Thyroid gland (tissue), 4 donors: ENCODE results near the gene PTCD1. TPM values are rescaled to one million over a fixed set of nuclear protein-coding genes. Genes with fewer than 3 reads are reported as not detected.

Experiments
- DNase-seq, 2 donors: peaks; one replicate each; pipeline ENCODE4 v3.0.0-alpha.2; 2019
- H3K27ac ChIP-seq, 3 donors: fragments of 200-600 bp; sonication (generic); 1 replicate in 2 of 3; 2 replicates in 1 of 3; pipeline ENCODE4 v1.5.1; 2016 to 2019; ENCODE audit warnings: mild to moderate bottlenecking in 1 of 3, moderate library complexity in 1 of 3
- H3K27me3 ChIP-seq: fragments of 200-600 bp; sonication (generic); one replicate; pipeline ENCODE4 v1.5.1; 2019
- H3K36me3 ChIP-seq, 2 donors: fragments of 200-600 bp; sonication (generic); one replicate each; pipeline ENCODE4 v1.5.1; 2016 to 2019
- H3K4me1 ChIP-seq, 2 donors: fragments of 200-600 bp; sonication (generic); one replicate each; pipeline ENCODE4 v1.5.1; 2017 to 2019
- H3K4me3 ChIP-seq, 3 donors: fragments of 200-600 bp; sonication (generic); replicated peaks in 1 of 3; 1 replicate in 2 of 3; 2 replicates in 1 of 3; pipeline ENCODE4 v1.5.1; 2016; ENCODE audit warnings: mild to moderate bottlenecking in 1 of 3
- H3K9me3 ChIP-seq: fragments of 200-600 bp; sonication (generic); one replicate; pipeline ENCODE4 v1.5.1; 2017
- CTCF ChIP-seq, 6 experiments: fragments of 200-600 bp in 3 of 6; fragments of 450-650 bp in 3 of 6; sonication (generic) in 3 of 6; IDR thresholded peaks; one replicate each; pipeline ENCODE4 v1.5.1; 2016 to 2019; ENCODE audit warnings: antibody characterized with exemption in 6 of 6, mild to moderate bottlenecking in 2 of 6, inconsistent platforms in 1 of 6, moderate library complexity in 1 of 6
- POLR2A ChIP-seq, 2 donors: fragments of 450-650 bp; IDR thresholded peaks; one replicate each; pipeline ENCODE4 v1.6.1; 2017; ENCODE audit warnings: antibody characterized with exemption in 2 of 2, mild to moderate bottlenecking in 2 of 2, moderate library complexity in 1 of 2
- WGBS, 2 donors: methylation state at CpG; one replicate each; pipeline ENCODE4 v1.1.5; 2017; 5-methylcytosine and 5-hydroxymethylcytosine counted together
- intact Hi-C: fragments of 100-400 bp; cut with DNase I; formaldehyde crosslinking; loops from one replicate; pipeline ENCODE4 v1.15.1; 2023
- total RNA-seq, 4 donors: library from RNA; depleted of rRNA; stranded (reverse); fragments of >200 nt; gene quantifications; one replicate each; pipeline ENCODE4 v1.2.3, GENCODE V29; 2016

The PTCD1 gene
- total RNA-seq, 4 donors from 2014 or later = 5.4 to 9.6 (median 8.2) TPM

- Histone ChIP-seq H3K27me3 (no peaks in the 10 kb centered on the region), H3K9me3 (no peaks in the 10 kb centered on the region), H3K4me1 (peaks cover 13% of the 10 kb centered on the region in 2 donors), H3K27ac (no peak overlapping the region), H3K36me3 (peaks cover 9 to 23% of the 10 kb centered on the region in 2 donors), H3K4me3 (no peak overlapping the region)
- no peak for DNase-seq
- no peak for TF ChIP-seq CTCF (IDR thresholded peaks at IDR 0.05)
- no peak for TF ChIP-seq POLR2A (IDR thresholded peaks at IDR 0.05)
- intact Hi-C loops = no loop called here
- WGBS, 2 donors = 88 to 100% methylated on average over 2 of the region's 2 CpGs
Observed at GRCh38 chr7:99461221-99461620, 22.6 kb upstream of the PTCD1 start.

GRCh38 chr7:99460651-99461050, 22.1 kb upstream of the PTCD1 start:
- no peak overlapping the region for H3K4me3 ChIP-seq
- peaks cover 13% of the 10 kb centered on the region in 2 donors for H3K4me1 ChIP-seq
- no peaks in the 10 kb centered on the region for H3K27me3 ChIP-seq
- TF ChIP-seq POLR2A (IDR thresholded peaks at IDR 0.05) (no peak), CTCF (IDR thresholded peaks at IDR 0.05) (no peak)
- DNase-seq = no peak
- H3K36me3 ChIP-seq = peaks cover 13 to 23% of the 10 kb centered on the region in 2 donors
- H3K9me3 ChIP-seq = no peaks in the 10 kb centered on the region
- 78 to 89% methylated on average over 11 of the region's 11 CpGs for whole genome bisulfite sequencing, 2 donors
- H3K27ac ChIP-seq = no peak overlapping the region
- intact Hi-C loops = no loop called here

GRCh38 chr7:99459087-99459486, 20.5 kb upstream of the PTCD1 start:
- no peaks in the 10 kb centered on the region for H3K4me1 ChIP-seq
- 95% methylated on average over 8 of the region's 8 CpGs for WGBS, 2 donors

GRCh38 chr7:99457650-99458493, 19.3 kb upstream of the PTCD1 start:
- DNase-seq = no peak
- peaks cover 24 to 25% of the 10 kb centered on the region in 2 donors for H3K36me3 ChIP-seq

More at GRCh38 chr7:99459087-99459486, 20.5 kb upstream of the PTCD1 start:
- Histone ChIP-seq H3K27me3 (no peaks in the 10 kb centered on the region), H3K9me3 (no peaks in the 10 kb centered on the region), H3K36me3 (peaks cover 15 to 26% of the 10 kb centered on the region in 2 donors), H3K4me3 (no peak overlapping the region), H3K27ac (no peak overlapping the region)
- peak in 1 of 6 experiments; percentile 12 for TF ChIP-seq CTCF (IDR thresholded peaks at IDR 0.05)
- no peak for TF ChIP-seq POLR2A (IDR thresholded peaks at IDR 0.05)
- intact Hi-C loops = no loop called here
- DNase-seq = no peak

More at GRCh38 chr7:99457650-99458493, 19.3 kb upstream of the PTCD1 start:
- intact Hi-C loops = no loop called here
- no peaks in the 10 kb centered on the region for H3K27me3 ChIP-seq
- no peak for TF ChIP-seq CTCF (IDR thresholded peaks at IDR 0.05)
- no peak for TF ChIP-seq POLR2A (IDR thresholded peaks at IDR 0.05)
- H3K27ac ChIP-seq = no peak overlapping the region
- H3K4me3 ChIP-seq = no peak overlapping the region
- no peaks in the 10 kb centered on the region for H3K4me1 ChIP-seq
- WGBS, 2 donors = 80 to 87% methylated on average over 19 to 21 of the region's 26 CpGs
- H3K9me3 ChIP-seq = no peaks in the 10 kb centered on the region
